Natural killer cell (primary cell): ENCODE measurements around the gene ZBTB18. TPM values are rescaled to one million over a fixed set of nuclear protein-coding genes. Genes with fewer than 3 reads are reported as not detected.

Source experiments
- ATAC-seq, 3 donors: fragments of 150-1000 bp in 2 of 3; fragments of 200-7000 bp in 1 of 3; cut with Tn5 transposase; 1 replicate in 1 of 3; 2 replicates in 2 of 3; pipeline ENCODE4 v1.10.0; 2021; ENCODE audit warnings: mild to moderate bottlenecking in 2 of 3, moderate library complexity in 2 of 3
- DNase-seq, 2 donors: peaks; one replicate each; pipeline versions ENCODE4 v3.0.0 to v3.0.0-alpha.2; 2013 to 2021; ENCODE audit warnings: mixed read lengths in 1 of 2
- H3K27ac ChIP-seq: one replicate; pipeline ENCODE4 v1.5.1; 2013; ENCODE audit warnings: mild to moderate bottlenecking, low read length
- H3K27me3 ChIP-seq: one replicate; pipeline ENCODE4 v1.6.1; 2013; ENCODE audit warnings: low read length; ENCODE audit not compliant: control insufficient read depth, insufficient read depth
- H3K36me3 ChIP-seq: one replicate; pipeline ENCODE4 v1.6.1; 2013; ENCODE audit warnings: low read length; ENCODE audit not compliant: control insufficient read depth, insufficient read depth
- H3K4me1 ChIP-seq: one replicate; pipeline ENCODE4 v1.6.1; 2013; ENCODE audit warnings: low read length; ENCODE audit not compliant: control insufficient read depth, insufficient read depth
- H3K4me3 ChIP-seq: one replicate; pipeline ENCODE4 v1.5.1; 2013; ENCODE audit warnings: low read length
- H3K9me3 ChIP-seq: one replicate; pipeline ENCODE4 v1.6.1; 2013; ENCODE audit warnings: low read length; ENCODE audit not compliant: control insufficient read depth, insufficient read depth
- H3K27ac Mint-ChIP-seq, 2 donors: one replicate each; pipeline ENCODE4 v1.8.0; 2022; ENCODE audit warnings: mild to moderate bottlenecking in 2 of 2, mixed read lengths in 2 of 2, moderate library complexity in 1 of 2
- H3K27me3 Mint-ChIP-seq, 2 donors: one replicate each; pipeline ENCODE4 v1.8.0; 2022; ENCODE audit warnings: low read depth in 2 of 2, mixed read lengths in 2 of 2
- H3K36me3 Mint-ChIP-seq: one replicate; pipeline ENCODE4 v1.8.0; 2022; ENCODE audit warnings: mixed read lengths
- H3K4me1 Mint-ChIP-seq, 2 donors: one replicate each; pipeline ENCODE4 v1.8.0; 2022; ENCODE audit warnings: mixed read lengths in 2 of 2
- H3K4me3 Mint-ChIP-seq: one replicate; pipeline ENCODE4 v1.8.0; 2022; ENCODE audit warnings: mild to moderate bottlenecking, moderate library complexity, mixed read lengths
- H3K9me3 Mint-ChIP-seq, 2 donors: one replicate each; pipeline ENCODE4 v1.8.0; 2022; ENCODE audit warnings: mixed read lengths in 2 of 2
- CTCF ChIP-seq: fragments of 200-600 bp; IDR thresholded peaks from one replicate; pipeline ENCODE4 v1.8.0; 2022; ENCODE audit warnings: antibody characterized with exemption
- WGBS: methylation state at CpG from one replicate; pipeline ENCODE4 v1.1.7; 2013; ENCODE audit warnings: missing lambda C conversion rate; ENCODE audit not compliant: insufficient coverage; 5-methylcytosine and 5-hydroxymethylcytosine counted together
- intact Hi-C: fragments of 100-400 bp; cut with micrococcal nuclease; formaldehyde crosslinking; loops from one replicate; pipeline ENCODE4 v1.14.2; 2022
- total RNA-seq, 4 donors: library from RNA; stranded (reverse); fragments of 120-200 nt in 1 of 4; gene quantifications; one replicate each; pipeline versions ENCODE4 v1.2.3 to v1.2.4, GENCODE V29; 2013 to 2022

Gene ZBTB18
- total RNA-seq, 3 donors from 2014 or later (not counting 1 experiment from before 2014, with no cell fraction given): 12.6 to 18.2 (median 14.0) TPM

GRCh38 chr1:244052728-244053312, 1.7 kb downstream of the ZBTB18 start:
- H3K4me1 ChIP-seq: peaks cover 10% of the 10 kb centered on the region
- Mint-ChIP-seq H3K36me3 (no peaks in the 10 kb centered on the region), H3K9me3 (no peaks in the 10 kb centered on the region), H3K27ac (no peak overlapping the region), H3K27me3 (no peaks in the 10 kb centered on the region), H3K4me3 (no peak overlapping the region), H3K4me1 (peaks cover 21 to 23% of the 10 kb centered on the region in 2 donors)
- H3K27me3 ChIP-seq: no peaks in the 10 kb centered on the region
- TF ChIP-seq CTCF: no peak
- intact Hi-C loops: no loop called here
- no peak overlapping the region for H3K4me3 ChIP-seq
- WGBS: 59% methylated on average over 5 of the region's 6 CpGs
- H3K36me3 ChIP-seq: peaks cover 22% of the 10 kb centered on the region
- ATAC-seq (no peak), DNase-seq (no peak)
- H3K9me3 ChIP-seq: no peaks in the 10 kb centered on the region
- H3K27ac ChIP-seq: no peak overlapping the region

GRCh38 chr1:244053831-244054230, 2.7 kb downstream of the ZBTB18 start:
- DNase-seq (peak in 1 of 2 donors; percentile 47), ATAC-seq (no peak)
- H3K27me3 ChIP-seq: no peaks in the 10 kb centered on the region
- H3K27me3 Mint-ChIP-seq: no peaks in the 10 kb centered on the region
- peaks cover 19 to 20% of the 10 kb centered on the region in 2 donors for H3K4me1 Mint-ChIP-seq
- peaks cover 10% of the 10 kb centered on the region for H3K4me1 ChIP-seq
- intact Hi-C loops: no loop called here
- no peaks in the 10 kb centered on the region for H3K36me3 Mint-ChIP-seq
- no peaks in the 10 kb centered on the region for H3K9me3 ChIP-seq
- H3K9me3 Mint-ChIP-seq: no peaks in the 10 kb centered on the region
- peaks cover 22% of the 10 kb centered on the region for H3K36me3 ChIP-seq
- H3K4me3 Mint-ChIP-seq: no peak overlapping the region
- 93% methylated on average over 11 of the region's 11 CpGs for WGBS
- H3K27ac ChIP-seq: no peak overlapping the region
- H3K27ac Mint-ChIP-seq: no peak overlapping the region
- no peak for TF ChIP-seq CTCF
- H3K4me3 ChIP-seq: no peak overlapping the region

- no peak overlapping the region for H3K27ac ChIP-seq
- peaks cover 10% of the 10 kb centered on the region for H3K4me1 ChIP-seq
- intact Hi-C loops: no loop called here
- Mint-ChIP-seq H3K36me3 (no peaks in the 10 kb centered on the region), H3K4me3 (no peak overlapping the region), H3K27ac (no peak overlapping the region), H3K9me3 (no peaks in the 10 kb centered on the region), H3K27me3 (no peaks in the 10 kb centered on the region), H3K4me1 (peaks cover 18 to 19% of the 10 kb centered on the region in 2 donors)
- ATAC-seq (no peak), DNase-seq (no peak)
- TF ChIP-seq CTCF: no peak
- WGBS: 97% methylated on average over 17 of the region's 17 CpGs
- H3K27me3 ChIP-seq: no peaks in the 10 kb centered on the region
- H3K4me3 ChIP-seq: no peak overlapping the region
- H3K36me3 ChIP-seq: peaks cover 22% of the 10 kb centered on the region
- no peaks in the 10 kb centered on the region for H3K9me3 ChIP-seq
Observed at GRCh38 chr1:244054247-244054923, 3.3 kb downstream of the ZBTB18 start.
